Measurements from ENCODE around the gene RNF224. TPM values are rescaled to one million over a fixed set of nuclear protein-coding genes. Genes with fewer than 3 reads are reported as not detected.

The RNF224 gene
- polyA plus RNA-seq, 1 of the 3 experiments (the other 2 are of a cell fraction) = 0.03 TPM

GRCh38 chr9:137205126-137206069, 21.9 kb upstream of the RNF224 start, which contains the start of the genes NDOR1 and TMEM203:
NDOR1 (plus strand) TSS chr9:137205700; CDS start chr9:137205778, 78 bp downstream.
TMEM203 (minus strand) TSS chr9:137205648; CDS start chr9:137205414, 234 bp downstream.
- H3K4me1 ChIP-seq (ENCODE audit: control insufficient read depth in 1 of 2, insufficient read depth in 2 of 2, low read depth in 1 of 2, low read length in 1 of 2) = peaks cover 11 to 38% of the 10 kb centered on the region in 2 experiments
- H3K27me3 ChIP-seq (ENCODE audit: insufficient read depth) = no peaks in the 10 kb centered on the region
- no peaks in the 10 kb centered on the region for H3K36me3 ChIP-seq (replicated peaks in 1 of 2; ENCODE audit: control insufficient read depth in 1 of 2, insufficient read depth in 2 of 2, low read length in 1 of 2)
- 2% methylated on average over 28 of the region's 98 CpGs for WGBS (ENCODE audit: low lambda C conversion rate)
- H3K9me2 ChIP-seq = no peaks in the 10 kb centered on the region
- ChIA-PET CTCF (interaction anchor here (0.8 to 2.5 kb wide), 6 partner anchors 16 to 156 kb away, joined by 4 to 9 read pairs (median 4); partner anchors contain the start of gene RNF224), POLR2A (interaction anchor here (0.6 to 1.5 kb wide), 9 partner anchors 10 to 166 kb away, joined by 3 to 6 read pairs (median 3); partner anchors contain the start of genes RNF224 and SSNA1)
- H2AFZ ChIP-seq (ENCODE audit: low read depth) = peak within 1 kb of the TSS; percentile 56
- peak within 1 kb of the TSS; percentile 99 for H3K9ac ChIP-seq
- peak; percentile 99 for DNase-seq
- H3K9me3 ChIP-seq = no peaks in the 10 kb centered on the region
- H3F3A ChIP-seq (replicated peaks; ENCODE audit: insufficient read depth) = peaks cover 14% of the 10 kb centered on the region
- peak within 1 kb of the TSS; percentile 35 to 51; a peak in 3 of 4 replicates for H3K27ac ChIP-seq (ENCODE audit: low read depth in 2 of 2, low read length in 1 of 2)
- H3K4me3 ChIP-seq (ENCODE audit: low read depth in 2 of 2, low read length in 1 of 2) = peak within 1 kb of the TSS; percentile 87 to 100
- H3K4me2 ChIP-seq = peak within 1 kb of the TSS; percentile 100
- H3K79me2 ChIP-seq (ENCODE audit: insufficient read depth) = peaks cover 69% of the 10 kb centered on the region
- no peaks in the 10 kb centered on the region for H4K20me1 ChIP-seq (ENCODE audit: insufficient read depth)
- no peak for TF ChIP-seq RAD21 (IDR thresholded peaks at IDR 0.05; ENCODE audit: low read length)
- no peak for TF ChIP-seq FOXJ3 (CRISPR knock-in tag; IDR thresholded peaks at IDR 0.05)
- TF ChIP-seq SMC3 (IDR thresholded peaks at IDR 0.05; ENCODE audit: low read depth, low read length) = no peak
- peak; percentile 85 for TF ChIP-seq POLR2AphosphoS5 (IDR thresholded peaks at IDR 0.05; ENCODE audit: low read depth, low read length)
- TF ChIP-seq RCOR1 (IDR thresholded peaks at IDR 0.05; ENCODE audit: low read length) = no peak
- TF ChIP-seq REST (IDR thresholded peaks at IDR 0.05; ENCODE audit: low read depth, low read length) = peak; percentile 43; the same call in 1 of the 2 replicates
- TF ChIP-seq MXI1 (IDR thresholded peaks at IDR 0.05; ENCODE audit: low read depth, low read length) = peak; percentile 83; the same call in 1 of the 2 replicates
- TF ChIP-seq TAF1 (IDR thresholded peaks at IDR 0.05; ENCODE audit: borderline replicate concordance, low read depth, low read length) = peak; percentile 92
- no peak for TF ChIP-seq ZBTB33 (IDR thresholded peaks at IDR 0.05; ENCODE audit: borderline replicate concordance, low read depth)
- TF ChIP-seq PBX3 (IDR thresholded peaks at IDR 0.05) = no peak
- no peak for TF ChIP-seq JUND (IDR thresholded peaks at IDR 0.05)
- TF ChIP-seq YY1 (IDR thresholded peaks at IDR 0.05; ENCODE audit: low read depth) = peak; percentile 91
- no peak for TF ChIP-seq TCF12 (IDR thresholded peaks at IDR 0.05)
- no peak for TF ChIP-seq NRF1 (IDR thresholded peaks at IDR 0.05; ENCODE audit: low read depth, low read length)
- no peak for TF ChIP-seq CTCF (IDR thresholded peaks at IDR 0.05)
- TF ChIP-seq RXRA (IDR thresholded peaks at IDR 0.05; ENCODE audit: borderline replicate concordance, low read depth) = no peak
- peak; percentile 96 for TF ChIP-seq ELF1 (IDR thresholded peaks at IDR 0.05)
- peak; percentile 82 for TF ChIP-seq MAX (IDR thresholded peaks at IDR 0.05; ENCODE audit: low read depth)
- TF ChIP-seq EZH2phosphoT487 (IDR thresholded peaks at IDR 0.05; ENCODE audit: borderline replicate concordance, low read depth) = no peak
- TF ChIP-seq GABPA (IDR thresholded peaks at IDR 0.05; ENCODE audit: low read depth) = peak; percentile 95
- peak; percentile 81; the same call in 1 of the 2 replicates for TF ChIP-seq SIN3A (IDR thresholded peaks at IDR 0.05; ENCODE audit: borderline replicate concordance, low read depth, low read length)
- no peak for TF ChIP-seq EP300 (IDR thresholded peaks at IDR 0.05; ENCODE audit: borderline replicate concordance in 1 of 2, low read depth in 1 of 2, low read length in 1 of 2)
- no peak for TF ChIP-seq USF1 (IDR thresholded peaks at IDR 0.05; ENCODE audit: borderline replicate concordance, low read depth)

All from SK-N-SH (cell line).